ENCODE measurements around the gene GPR157. TPM values are rescaled to one million over a fixed set of nuclear protein-coding genes. Genes with fewer than 3 reads are reported as not detected.
A peak's percentile ranks its signal among the peaks of the same experiment; 100 is the strongest.

The GPR157 gene
- total RNA-seq, 1 donor from 2014 or later, result 7.1 TPM

GRCh38 chr1:9166289-9167235 is 37.7 kb upstream of the GPR157 start:
- intact Hi-C loops (cut with DNase I), result no loop called here
- H3K4me1 ChIP-seq, result peaks cover 11 to 18% of the 10 kb centered on the region in 2 donors
- H3K27ac ChIP-seq, result no peak overlapping the region
- peaks cover 0 to 5% of the 10 kb centered on the region in 2 donors for H3K36me3 ChIP-seq
- no peaks in the 10 kb centered on the region for H3K9me3 ChIP-seq
- no peak overlapping the region for H3K4me3 ChIP-seq
- H3K27me3 ChIP-seq, result no peaks in the 10 kb centered on the region
- no peak for TF ChIP-seq CTCF (IDR thresholded peaks at IDR 0.05)
- no peak for DNase-seq (ENCODE audit: low spot score in 2 of 2)

GRCh38 chr1:9165396-9165795 is 36.5 kb upstream of the GPR157 start:
- intact Hi-C loops (cut with DNase I), result no loop called here
- TF ChIP-seq CTCF (IDR thresholded peaks at IDR 0.05), result no peak

DNA sequence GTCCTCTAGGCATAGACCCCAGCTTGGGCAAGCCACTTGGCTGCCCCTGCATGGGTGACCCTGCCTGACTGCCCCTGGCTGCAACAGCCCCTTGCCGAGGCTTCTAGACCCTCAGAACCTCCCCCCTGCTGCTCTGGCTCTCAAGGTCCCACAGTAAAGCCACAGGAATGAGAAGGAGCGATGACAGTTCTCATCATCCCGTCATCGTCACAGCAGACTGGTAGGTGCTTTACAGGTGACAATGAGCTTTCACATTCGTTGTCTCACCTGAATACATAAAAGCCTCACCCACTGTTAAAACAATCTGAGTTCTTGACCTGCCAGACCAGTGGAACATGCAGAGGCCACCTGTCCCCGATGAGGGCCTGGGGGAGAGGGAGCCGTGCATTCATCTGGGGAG is 36.0 kb upstream of the GPR157 start:
- intact Hi-C loops (cut with DNase I), result no loop called here
- H3K27ac ChIP-seq, result peak overlapping the region; percentile 81 to 91
- H3K4me3 ChIP-seq, result no peak overlapping the region
- no peaks in the 10 kb centered on the region for H3K27me3 ChIP-seq
- H3K4me1 ChIP-seq, result peaks cover 11 to 20% of the 10 kb centered on the region in 2 donors
- H3K9me3 ChIP-seq, result no peaks in the 10 kb centered on the region
- DNase-seq (ENCODE audit: low spot score in 2 of 2), result no peak
- peaks cover 0 to 5% of the 10 kb centered on the region in 2 donors for H3K36me3 ChIP-seq
- TF ChIP-seq CTCF (IDR thresholded peaks at IDR 0.05), result no peak

More at GRCh38 chr1:9165396-9165795, 36.5 kb upstream of the GPR157 start:
- no peaks in the 10 kb centered on the region for H3K9me3 ChIP-seq
- no peak overlapping the region for H3K4me3 ChIP-seq
- H3K36me3 ChIP-seq, result peaks cover 0 to 5% of the 10 kb centered on the region in 2 donors
- no peaks in the 10 kb centered on the region for H3K27me3 ChIP-seq
- H3K27ac ChIP-seq, result peak overlapping the region in 1 of 2 donors; percentile 91
- H3K4me1 ChIP-seq, result peaks cover 11 to 20% of the 10 kb centered on the region in 2 donors
- no peak for DNase-seq (ENCODE audit: low spot score in 2 of 2)

- Histone ChIP-seq H3K4me1 (peaks cover 11 to 20% of the 10 kb centered on the region in 2 donors), H3K27me3 (no peaks in the 10 kb centered on the region), H3K9me3 (no peaks in the 10 kb centered on the region), H3K4me3 (no peak overlapping the region), H3K36me3 (peaks cover 0 to 5% of the 10 kb centered on the region in 2 donors), H3K27ac (peak overlapping the region; percentile 81 to 91)
- DNase-seq (ENCODE audit: low spot score in 2 of 2), result no peak
- intact Hi-C loops (cut with DNase I), result no loop called here
- TF ChIP-seq CTCF (IDR thresholded peaks at IDR 0.05), result no peak
Measured at GRCh38 chr1:9164532-9164900, 35.6 kb upstream of the GPR157 start.

DNA sequence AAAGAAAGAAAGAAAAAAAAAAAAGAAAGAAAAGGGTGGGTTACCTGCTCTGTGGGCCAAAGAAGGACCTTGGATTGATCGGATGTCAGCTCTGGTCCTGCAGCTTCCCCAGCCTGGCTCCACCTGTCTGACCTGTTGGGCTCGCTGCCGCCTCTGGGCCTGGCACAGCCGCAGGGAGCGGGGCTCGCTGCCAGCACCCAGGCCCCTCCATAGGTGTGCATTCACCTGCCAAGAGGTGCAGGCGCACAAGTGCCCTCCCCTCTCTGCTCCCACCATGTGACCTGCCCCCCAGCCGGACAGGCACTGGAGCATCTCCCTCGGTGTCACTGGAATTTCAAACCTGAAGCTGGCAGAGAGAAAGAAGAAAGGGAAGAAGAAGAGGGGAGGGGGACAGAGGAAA is 33.1 kb upstream of the GPR157 start:
- H3K27me3 ChIP-seq, result no peaks in the 10 kb centered on the region
- peak overlapping the region; percentile 81 to 91 for H3K27ac ChIP-seq
- intact Hi-C loops (cut with DNase I), result no loop called here
- H3K36me3 ChIP-seq, result no peaks in the 10 kb centered on the region
- no peak overlapping the region for H3K4me3 ChIP-seq
- peaks cover 11 to 20% of the 10 kb centered on the region in 2 donors for H3K4me1 ChIP-seq
- TF ChIP-seq CTCF (IDR thresholded peaks at IDR 0.05), result no peak
- H3K9me3 ChIP-seq, result no peaks in the 10 kb centered on the region
- DNase-seq (ENCODE audit: low spot score in 2 of 2), result no peak

Data from ascending aorta (tissue), 2 donors.